AG04450 (cell line): ENCODE measurements around the gene EHMT1. TPM values are rescaled to one million over a fixed set of nuclear protein-coding genes. Genes with fewer than 3 reads are reported as not detected.
"Not testable (repeated sequence)": the region's sequence is repeated elsewhere in the genome, so short reads cannot be mapped to it uniquely, and the experiment has no call there.

Experiments used
- CTCF ChIA-PET: fragments of 300-600, 350-600 bp; formaldehyde crosslinking; extraction: SDS; loops from one replicate; lab custom pipeline; 2022; ENCODE audit warnings: antibody characterized with exemption, inconsistent platforms; lab: Charles Lee
- POLR2A ChIA-PET: fragments of 350-600 bp; formaldehyde crosslinking; extraction: SDS; loops from one replicate; lab custom pipeline; 2021; ENCODE audit warnings: antibody characterized with exemption, inconsistent platforms; lab: Yijun Ruan, JAX
- DNase-seq: peaks from one replicate; pipeline ENCODE4 v3.0.0-alpha.2; 2011; ENCODE audit warnings: low read depth, low spot score
- H3K27ac ChIP-seq: one replicate; pipeline ENCODE4 v1.5.1; 2012; ENCODE audit warnings: low read depth, low read length, control low read depth
- H3K27me3 ChIP-seq: one replicate; pipeline ENCODE4 v1.6.0; 2012; ENCODE audit warnings: low read length; ENCODE audit not compliant: control insufficient read depth, insufficient read depth
- H3K4me3 ChIP-seq: 2 replicates; pipeline ENCODE4 v1.5.1; 2011; ENCODE audit warnings: mild to moderate bottlenecking, low read depth, low read length, control low read depth
- H3K9me3 ChIP-seq: 2 replicates; pipeline ENCODE4 v1.5.1; 2012; ENCODE audit warnings: low read length; ENCODE audit not compliant: control insufficient read depth, insufficient read depth
- polyA plus RNA-seq: library from polyadenylated mRNA; depleted of rRNA; stranded (reverse); fragments of >200 nt; gene quantifications from 2 replicates; pipeline ENCODE4 v1.2.3, GENCODE V29; 2011
- TF ChIP-seq, protein P1 (sequence below): IDR thresholded peaks from 2 replicates; pipeline ENCODE4 v1.5.1; 2011; ENCODE audit warnings: low read depth, low read length, control low read depth, inconsistent platforms

EHMT1 gene
- polyA plus RNA-seq, 1 experiment: 26.1 TPM

DNA sequence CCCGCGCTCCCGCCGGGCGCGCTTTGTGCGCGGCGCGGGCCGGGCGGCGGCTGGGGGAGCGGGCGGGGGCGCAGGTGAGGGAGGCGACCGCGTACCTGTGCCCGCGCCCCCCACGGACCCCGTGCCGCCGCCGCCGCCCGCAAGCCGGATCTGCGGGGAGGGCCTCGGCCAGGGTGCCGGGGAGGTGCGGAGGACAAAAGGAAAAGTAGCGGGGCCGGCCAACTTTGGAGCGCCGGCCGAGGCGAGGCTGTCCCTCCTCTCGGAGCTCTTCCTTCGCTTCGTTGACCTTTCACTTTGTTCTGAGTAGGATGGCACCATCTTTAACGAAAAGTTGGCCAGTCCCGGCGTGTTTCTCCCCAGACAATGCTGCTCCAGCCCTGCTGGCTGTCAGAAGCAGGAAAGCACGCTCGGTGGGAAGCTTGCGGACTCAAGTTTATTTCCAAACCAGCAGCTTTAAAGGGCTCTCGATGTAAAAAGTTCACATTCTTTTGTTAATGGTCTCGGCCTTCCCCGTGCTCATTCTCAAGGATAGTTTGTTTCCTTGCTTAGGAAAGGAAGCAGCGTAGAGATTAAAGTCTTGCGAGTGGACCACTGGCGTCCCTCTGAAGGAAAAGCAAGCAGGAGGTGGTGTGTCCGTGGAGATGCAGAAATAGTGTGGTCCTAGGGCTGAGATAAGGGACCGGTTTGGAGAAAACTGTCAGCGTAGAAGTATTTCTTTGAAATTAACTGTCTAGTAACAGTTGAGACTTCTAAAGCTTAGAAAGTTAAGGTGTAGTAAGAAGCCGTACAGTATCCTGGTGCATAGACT is 639 bp downstream of the EHMT1 start:
- TF ChIP-seq, protein P1, sequence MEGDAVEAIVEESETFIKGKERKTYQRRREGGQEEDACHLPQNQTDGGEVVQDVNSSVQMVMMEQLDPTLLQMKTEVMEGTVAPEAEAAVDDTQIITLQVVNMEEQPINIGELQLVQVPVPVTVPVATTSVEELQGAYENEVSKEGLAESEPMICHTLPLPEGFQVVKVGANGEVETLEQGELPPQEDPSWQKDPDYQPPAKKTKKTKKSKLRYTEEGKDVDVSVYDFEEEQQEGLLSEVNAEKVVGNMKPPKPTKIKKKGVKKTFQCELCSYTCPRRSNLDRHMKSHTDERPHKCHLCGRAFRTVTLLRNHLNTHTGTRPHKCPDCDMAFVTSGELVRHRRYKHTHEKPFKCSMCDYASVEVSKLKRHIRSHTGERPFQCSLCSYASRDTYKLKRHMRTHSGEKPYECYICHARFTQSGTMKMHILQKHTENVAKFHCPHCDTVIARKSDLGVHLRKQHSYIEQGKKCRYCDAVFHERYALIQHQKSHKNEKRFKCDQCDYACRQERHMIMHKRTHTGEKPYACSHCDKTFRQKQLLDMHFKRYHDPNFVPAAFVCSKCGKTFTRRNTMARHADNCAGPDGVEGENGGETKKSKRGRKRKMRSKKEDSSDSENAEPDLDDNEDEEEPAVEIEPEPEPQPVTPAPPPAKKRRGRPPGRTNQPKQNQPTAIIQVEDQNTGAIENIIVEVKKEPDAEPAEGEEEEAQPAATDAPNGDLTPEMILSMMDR: no peak
- Histone ChIP-seq H3K27ac (peak overlapping the region; percentile 70), H3K27me3 (no peaks in the 10 kb centered on the region), H3K9me3 (peaks cover 5% of the 10 kb centered on the region; the same call in 1 of the 2 replicates), H3K4me3 (peak overlapping the region; percentile 66)
- no peak for DNase-seq
- POLR2A ChIA-PET: interaction anchor here (0.6 to 1.9 kb wide), 4 partner anchors 10 to 118 kb away, joined by 3 to 9 read pairs (median 3); partner anchors contain the start of gene ARRDC1
- CTCF ChIA-PET: interaction anchor here (0.6 kb wide), 1 partner anchor 74 kb away, joined by 3 read pairs; no protein-coding TSS in a partner anchor

DNA sequence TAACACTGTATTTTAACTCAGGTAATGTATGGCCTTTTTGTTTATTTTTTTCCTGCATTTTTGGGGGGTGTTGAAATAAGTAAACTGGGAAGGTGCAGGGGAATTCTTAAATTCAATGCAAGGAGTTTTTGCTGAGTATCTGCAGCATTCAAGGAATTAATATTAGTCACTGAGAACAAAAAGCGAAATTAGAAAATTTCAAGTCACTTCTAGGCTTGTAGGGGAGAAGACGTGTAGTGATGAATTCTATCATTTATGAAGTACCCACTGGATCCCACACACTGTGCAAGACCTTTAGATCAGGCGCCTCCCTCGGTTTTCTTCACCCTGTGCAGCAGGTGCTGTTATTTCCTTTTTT is 1.2 kb downstream of the EHMT1 start:
- Histone ChIP-seq H3K9me3 (peaks cover 5% of the 10 kb centered on the region; the same call in 1 of the 2 replicates), H3K4me3 (peak overlapping the region; percentile 66), H3K27me3 (no peaks in the 10 kb centered on the region), H3K27ac (no peak overlapping the region)
- ChIA-PET POLR2A (interaction anchor here (0.7 to 1.9 kb wide), 2 partner anchors 10 to 15 kb away, joined by 3 to 9 read pairs; partner anchors contain the start of gene ARRDC1), CTCF (interaction anchor here (0.6 to 1.0 kb wide), 2 partner anchors 10 to 1730 kb away, joined by 3 to 4 read pairs; no protein-coding TSS in a partner anchor)
- TF ChIP-seq, protein P1: no peak
- no peak for DNase-seq

DNA sequence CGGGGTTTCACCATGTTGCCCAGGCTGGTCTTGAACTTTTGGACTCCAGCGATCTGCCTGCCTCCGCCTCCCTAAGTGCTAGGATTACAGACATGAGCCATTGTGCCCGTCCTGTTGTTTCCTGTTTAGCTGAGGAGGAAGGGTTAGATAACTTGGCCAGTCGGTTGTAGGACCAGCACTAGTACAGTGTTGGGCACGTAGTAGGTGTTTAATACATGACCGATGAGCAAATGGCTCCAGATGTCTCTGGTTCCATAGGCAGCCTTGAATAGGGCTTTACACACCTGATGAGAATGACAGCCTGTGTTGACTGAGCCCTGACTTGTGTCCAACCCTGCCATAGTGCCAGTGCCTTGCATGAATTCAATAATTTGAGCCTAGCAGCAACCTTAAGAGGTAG is 1.8 kb downstream of the EHMT1 start:
- Histone ChIP-seq H3K4me3 (peak overlapping the region; percentile 31), H3K27me3 (no peaks in the 10 kb centered on the region), H3K9me3 (peaks cover 5% of the 10 kb centered on the region; the same call in 1 of the 2 replicates), H3K27ac (no peak overlapping the region)
- ChIA-PET POLR2A (no interaction called here), CTCF (interaction anchor here (0.6 to 2.7 kb wide), 3 partner anchors 9 to 1731 kb away, joined by 3 to 10 read pairs (median 4); no protein-coding TSS in a partner anchor)
- DNase-seq: no peak
- TF ChIP-seq, protein P1: no peak

DNA sequence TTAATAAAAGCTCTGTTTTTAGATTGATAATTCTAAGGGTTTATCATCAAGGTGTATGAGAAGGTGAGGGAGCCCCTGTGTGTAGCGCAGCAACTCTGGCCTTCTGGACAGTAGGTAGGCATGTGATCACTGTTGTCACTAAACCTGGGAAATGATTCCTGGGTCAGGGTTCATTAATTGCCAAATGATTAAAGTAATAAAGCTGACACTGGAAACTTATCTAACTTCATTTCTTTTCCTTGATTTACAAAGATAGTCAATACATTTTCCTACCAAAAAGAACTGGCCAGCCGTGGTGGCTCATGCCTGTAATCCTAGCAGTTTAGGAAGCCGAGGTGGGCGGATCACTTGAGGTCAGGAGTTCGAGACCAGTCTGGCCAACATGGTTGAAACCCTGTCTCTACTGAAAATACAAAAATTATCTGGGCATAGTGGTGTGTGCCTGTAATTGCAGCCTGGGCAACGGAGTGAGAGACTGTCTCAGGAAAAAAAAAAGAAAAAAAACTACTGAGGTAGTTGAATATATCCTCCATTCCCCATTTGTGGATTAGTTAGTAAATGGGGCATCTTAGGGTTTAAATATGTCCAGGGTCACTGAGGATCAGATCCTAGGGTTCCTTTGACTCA is 2.4 kb downstream of the EHMT1 start:
- CTCF ChIA-PET: interaction anchor here (1.0 to 2.7 kb wide), 2 partner anchors 8 to 51 kb away, joined by 3 to 10 read pairs; no protein-coding TSS in a partner anchor
- Histone ChIP-seq H3K27ac (no peak overlapping the region), H3K9me3 (peaks cover 5% of the 10 kb centered on the region; the same call in 1 of the 2 replicates), H3K4me3 (no peak overlapping the region), H3K27me3 (no peaks in the 10 kb centered on the region)
- TF ChIP-seq, protein P1: peak; percentile 47
- POLR2A ChIA-PET: no interaction called here
- no peak for DNase-seq

DNA sequence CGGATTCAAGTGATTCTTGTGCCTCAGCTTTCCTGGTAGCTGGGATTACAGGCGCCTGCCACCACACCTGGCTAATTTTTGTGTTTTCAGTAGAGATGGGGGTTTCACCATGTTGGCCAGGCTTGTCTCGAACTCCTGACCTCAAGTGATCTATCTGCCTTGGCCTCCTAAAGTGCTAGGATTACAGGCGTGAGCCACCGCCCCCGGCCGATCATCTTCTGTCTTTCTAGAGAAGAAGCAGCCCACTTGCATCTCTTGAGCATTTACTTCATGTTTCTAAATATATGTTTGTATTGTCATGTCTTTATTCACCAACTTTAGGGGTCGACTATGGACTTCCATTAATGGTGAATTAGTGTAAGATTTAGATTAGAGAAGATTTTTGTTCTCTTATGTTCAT is 3.4 kb downstream of the EHMT1 start:
- not testable (repeated sequence) for H3K27me3 ChIP-seq, H3K4me3 ChIP-seq, DNase-seq, H3K27ac ChIP-seq, H3K9me3 ChIP-seq
- ChIA-PET CTCF (interaction anchor here (2.7 kb wide), 1 partner anchor 50 kb away, joined by 10 read pairs; no protein-coding TSS in a partner anchor), POLR2A (interaction anchor here (0.7 kb wide), 1 partner anchor 269 kb away, joined by 7 read pairs; no protein-coding TSS in a partner anchor)
